Measurements from ENCODE around the gene DENND5A.
"Not testable (repeated sequence)": the region's sequence is repeated elsewhere in the genome, so short reads cannot be mapped to it uniquely, and the experiment has no call there.

Gene DENND5A

GRCh38 chr11:9264316-9265210 is 587 bp downstream of the DENND5A start:
- DNase-seq (ENCODE audit: low read depth): no peak

GRCh38 chr11:9263840-9264315 is 1.3 kb downstream of the DENND5A start:
- peak; percentile 21 for DNase-seq (ENCODE audit: low read depth)

- DNase-seq (ENCODE audit: low read depth): not testable (repeated sequence)
Observed at GRCh38 chr11:9260838-9261146, 4.4 kb downstream of the DENND5A start.

- DNase-seq (ENCODE audit: low read depth): no peak
Observed at GRCh38 chr11:9259981-9260837, 4.9 kb downstream of the DENND5A start.

- DNase-seq (ENCODE audit: low read depth): not testable (repeated sequence)
Observed at GRCh38 chr11:9258279-9258678, 6.9 kb downstream of the DENND5A start.

- DNase-seq (ENCODE audit: low read depth): no peak
Observed at GRCh38 chr11:9254416-9254815, 10.7 kb downstream of the DENND5A start.

GRCh38 chr11:9253086-9253485 is 12.1 kb downstream of the DENND5A start:
- DNase-seq (ENCODE audit: low read depth): no peak

GRCh38 chr11:9251311-9251710 is 13.8 kb downstream of the DENND5A start:
- DNase-seq (ENCODE audit: low read depth): no peak

- no peak for DNase-seq (ENCODE audit: low read depth)
Observed at GRCh38 chr11:9250139-9250582, 15.0 kb downstream of the DENND5A start.

GRCh38 chr11:9249252-9249651 is 15.9 kb downstream of the DENND5A start:
- DNase-seq (ENCODE audit: low read depth): no peak

GRCh38 chr11:9247863-9248262 is 17.3 kb downstream of the DENND5A start:
- DNase-seq (ENCODE audit: low read depth): no peak

- DNase-seq (ENCODE audit: low read depth): not testable (repeated sequence)
Observed at GRCh38 chr11:9236242-9236641, 28.9 kb downstream of the DENND5A start.

- DNase-seq (ENCODE audit: low read depth): no peak
Observed at GRCh38 chr11:9232482-9232881, 32.7 kb downstream of the DENND5A start.

GRCh38 chr11:9231848-9232177 is 33.3 kb downstream of the DENND5A start:
- DNase-seq (ENCODE audit: low read depth): no peak

- DNase-seq (ENCODE audit: low read depth): no peak
Observed at GRCh38 chr11:9230296-9230695, 34.9 kb downstream of the DENND5A start.

- no peak for DNase-seq (ENCODE audit: low read depth)
Observed at GRCh38 chr11:9228091-9228490, 37.1 kb downstream of the DENND5A start.

- DNase-seq (ENCODE audit: low read depth): no peak
Observed at GRCh38 chr11:9225748-9226298, 39.3 kb downstream of the DENND5A start.

GRCh38 chr11:9222654-9223053 is 42.5 kb downstream of the DENND5A start:
- DNase-seq (ENCODE audit: low read depth): no peak

GRCh38 chr11:9220853-9221252 is 44.3 kb downstream of the DENND5A start:
- not testable (repeated sequence) for DNase-seq (ENCODE audit: low read depth)

- DNase-seq (ENCODE audit: low read depth): no peak
Observed at GRCh38 chr11:9219572-9219971, 45.6 kb downstream of the DENND5A start.

GRCh38 chr11:9219115-9219514 is 46.0 kb downstream of the DENND5A start:
- DNase-seq (ENCODE audit: low read depth): no peak

GRCh38 chr11:9214765-9215164 is 50.4 kb downstream of the DENND5A start:
- DNase-seq (ENCODE audit: low read depth): no peak

- no peak for DNase-seq (ENCODE audit: low read depth)
Observed at GRCh38 chr11:9211322-9211721, 53.8 kb downstream of the DENND5A start.

Measured in stimulated activated CD8-positive, alpha-beta memory T cell treated with anti-CD3 and anti-CD28 coated beads, Interleukin-4, amount 100 ng/mL, for 24 hours (primary cell).